Glutamatergic neuron (in vitro differentiated cells): ENCODE data around the gene ALDH1A3. TPM values are rescaled to one million over a fixed set of nuclear protein-coding genes. Genes with fewer than 3 reads are reported as not detected.

Experiments used
- DNase-seq: peaks from one replicate; pipeline ENCODE4 v3.0.0; 2022
- H3K27ac Mint-ChIP-seq: one replicate; pipeline ENCODE4 v1.8.0; 2020; ENCODE audit warnings: mild to moderate bottlenecking, mixed read lengths, inconsistent platforms; ENCODE audit not compliant: unreplicated experiment
- H3K27me3 Mint-ChIP-seq: one replicate; pipeline ENCODE4 v1.8.0; 2020; ENCODE audit warnings: mild to moderate bottlenecking, moderate library complexity, mixed read lengths, inconsistent platforms; ENCODE audit not compliant: unreplicated experiment
- H3K36me3 Mint-ChIP-seq: one replicate; pipeline ENCODE4 v1.8.0; 2020; ENCODE audit warnings: mild to moderate bottlenecking, mixed read lengths, inconsistent platforms; ENCODE audit not compliant: unreplicated experiment
- H3K4me1 Mint-ChIP-seq: one replicate; pipeline ENCODE4 v1.8.0; 2020; ENCODE audit warnings: mild to moderate bottlenecking, low read depth, mixed read lengths, inconsistent platforms; ENCODE audit not compliant: unreplicated experiment
- H3K4me3 Mint-ChIP-seq: one replicate; pipeline ENCODE4 v1.8.0; 2020; ENCODE audit warnings: mild to moderate bottlenecking, mixed read lengths, inconsistent platforms; ENCODE audit not compliant: unreplicated experiment
- H3K9me3 Mint-ChIP-seq: one replicate; pipeline ENCODE4 v1.8.0; 2020; ENCODE audit warnings: mild to moderate bottlenecking, moderate library complexity, mixed read lengths, inconsistent platforms; ENCODE audit not compliant: unreplicated experiment
- total RNA-seq: library from RNA; stranded (reverse); fragmentation: NEBNext Ultra II Directional; extraction: Animal tissue kit (Norgen Biotek cat#: 25700); gene quantifications from one replicate; pipeline ENCODE4 v1.2.1, GENCODE V29; 2021; ENCODE audit not compliant: unreplicated experiment
- TF ChIP-seq, protein P1 (sequence below): fragments of 200-600 bp; sonication (generic); IDR thresholded peaks from one replicate; pipeline ENCODE4 v1.5.0; 2021; ENCODE audit not compliant: partially characterized antibody, unreplicated experiment

Gene ALDH1A3
- total RNA-seq, 1 donor from 2014 or later, result 2.8 TPM

GRCh38 chr15:100863075-100863795, 16.4 kb upstream of the ALDH1A3 start:
- H3K27ac Mint-ChIP-seq, result no peak overlapping the region
- no peaks in the 10 kb centered on the region for H3K36me3 Mint-ChIP-seq
- TF ChIP-seq, protein P1, sequence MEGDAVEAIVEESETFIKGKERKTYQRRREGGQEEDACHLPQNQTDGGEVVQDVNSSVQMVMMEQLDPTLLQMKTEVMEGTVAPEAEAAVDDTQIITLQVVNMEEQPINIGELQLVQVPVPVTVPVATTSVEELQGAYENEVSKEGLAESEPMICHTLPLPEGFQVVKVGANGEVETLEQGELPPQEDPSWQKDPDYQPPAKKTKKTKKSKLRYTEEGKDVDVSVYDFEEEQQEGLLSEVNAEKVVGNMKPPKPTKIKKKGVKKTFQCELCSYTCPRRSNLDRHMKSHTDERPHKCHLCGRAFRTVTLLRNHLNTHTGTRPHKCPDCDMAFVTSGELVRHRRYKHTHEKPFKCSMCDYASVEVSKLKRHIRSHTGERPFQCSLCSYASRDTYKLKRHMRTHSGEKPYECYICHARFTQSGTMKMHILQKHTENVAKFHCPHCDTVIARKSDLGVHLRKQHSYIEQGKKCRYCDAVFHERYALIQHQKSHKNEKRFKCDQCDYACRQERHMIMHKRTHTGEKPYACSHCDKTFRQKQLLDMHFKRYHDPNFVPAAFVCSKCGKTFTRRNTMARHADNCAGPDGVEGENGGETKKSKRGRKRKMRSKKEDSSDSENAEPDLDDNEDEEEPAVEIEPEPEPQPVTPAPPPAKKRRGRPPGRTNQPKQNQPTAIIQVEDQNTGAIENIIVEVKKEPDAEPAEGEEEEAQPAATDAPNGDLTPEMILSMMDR, result no peak
- no peaks in the 10 kb centered on the region for H3K9me3 Mint-ChIP-seq
- no peak overlapping the region for H3K4me3 Mint-ChIP-seq
- no peak for DNase-seq
- no peaks in the 10 kb centered on the region for H3K27me3 Mint-ChIP-seq
- peaks cover 2% of the 10 kb centered on the region for H3K4me1 Mint-ChIP-seq

GRCh38 chr15:100863796-100864267, 15.8 kb upstream of the ALDH1A3 start:
- H3K36me3 Mint-ChIP-seq, result peaks cover 1% of the 10 kb centered on the region
- H3K27ac Mint-ChIP-seq, result no peak overlapping the region
- TF ChIP-seq, protein P1, result no peak
- DNase-seq, result no peak
- H3K4me1 Mint-ChIP-seq, result peaks cover 2% of the 10 kb centered on the region
- H3K9me3 Mint-ChIP-seq, result no peaks in the 10 kb centered on the region
- H3K4me3 Mint-ChIP-seq, result no peak overlapping the region
- H3K27me3 Mint-ChIP-seq, result no peaks in the 10 kb centered on the region

- Mint-ChIP-seq H3K27me3 (peaks cover 2% of the 10 kb centered on the region), H3K36me3 (peaks cover 7% of the 10 kb centered on the region), H3K4me3 (no peak overlapping the region), H3K27ac (no peak overlapping the region), H3K9me3 (no peaks in the 10 kb centered on the region), H3K4me1 (no peaks in the 10 kb centered on the region)
- no peak for DNase-seq
- TF ChIP-seq, protein P1, result no peak
Measured at GRCh38 chr15:100866386-100867330, 13.0 kb upstream of the ALDH1A3 start.

- TF ChIP-seq, protein P1, result no peak
- H3K4me1 Mint-ChIP-seq, result no peaks in the 10 kb centered on the region
- H3K27ac Mint-ChIP-seq, result no peak overlapping the region
- H3K9me3 Mint-ChIP-seq, result no peaks in the 10 kb centered on the region
- no peak overlapping the region for H3K4me3 Mint-ChIP-seq
- H3K36me3 Mint-ChIP-seq, result peaks cover 7% of the 10 kb centered on the region
- no peak for DNase-seq
- peaks cover 2% of the 10 kb centered on the region for H3K27me3 Mint-ChIP-seq
Measured at GRCh38 chr15:100867433-100867832, 12.2 kb upstream of the ALDH1A3 start.
